Stimulated activated CD8-positive, alpha-beta memory T cell treated with anti-CD3 and anti-CD28 coated beads, Interleukin-4, amount 100 ng/mL, for 24 hours (primary cell): ENCODE data around the gene CCR4.
"Not testable (repeated sequence)": the region's sequence is repeated elsewhere in the genome, so short reads cannot be mapped to it uniquely, and the experiment has no call there.

Source experiments
- DNase-seq: peaks from one replicate; pipeline ENCODE4 v3.0.0-alpha.2; 2020; ENCODE audit warnings: low read depth

The CCR4 gene

DNA sequence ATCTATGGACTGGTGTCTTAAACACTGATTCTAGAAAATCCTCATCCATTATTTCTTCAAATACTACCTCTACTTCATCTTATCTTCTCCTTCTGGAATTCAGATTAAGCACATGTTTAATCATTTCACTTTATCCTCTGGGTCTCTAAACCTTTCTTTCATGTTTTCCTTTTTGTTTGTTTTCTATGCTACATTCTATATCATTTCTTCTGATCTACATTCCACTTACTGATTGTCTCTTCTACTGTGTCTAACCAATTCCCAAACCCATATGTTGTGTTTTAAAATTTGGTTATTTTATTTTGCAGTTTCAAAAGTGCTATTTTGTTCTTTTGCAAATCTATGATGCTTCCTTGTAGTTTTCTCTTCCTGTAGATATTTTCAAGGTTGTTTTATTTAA, 31.7 kb downstream of the CCR4 start:
- no peak for DNase-seq

DNA sequence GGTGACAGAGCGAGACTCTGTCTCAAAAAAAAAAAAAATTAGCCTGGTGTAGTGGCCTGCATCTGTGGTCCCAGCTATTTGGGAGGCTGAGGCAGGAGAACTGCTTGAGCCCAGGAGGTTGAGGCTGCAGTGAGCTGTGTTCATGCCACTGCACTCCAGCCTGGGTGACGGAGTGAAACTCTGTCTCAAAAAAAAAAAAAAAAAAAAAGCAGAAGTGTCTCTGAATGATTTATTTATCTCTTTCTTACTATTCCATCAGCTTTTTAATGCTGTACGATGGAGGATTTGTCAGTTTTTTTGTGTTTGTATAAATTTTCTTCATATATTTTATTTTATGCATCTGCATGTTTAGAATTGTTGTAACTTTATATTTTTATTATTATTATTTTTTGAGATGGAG, 33.5 kb downstream of the CCR4 start:
- DNase-seq, result not testable (repeated sequence)

DNA sequence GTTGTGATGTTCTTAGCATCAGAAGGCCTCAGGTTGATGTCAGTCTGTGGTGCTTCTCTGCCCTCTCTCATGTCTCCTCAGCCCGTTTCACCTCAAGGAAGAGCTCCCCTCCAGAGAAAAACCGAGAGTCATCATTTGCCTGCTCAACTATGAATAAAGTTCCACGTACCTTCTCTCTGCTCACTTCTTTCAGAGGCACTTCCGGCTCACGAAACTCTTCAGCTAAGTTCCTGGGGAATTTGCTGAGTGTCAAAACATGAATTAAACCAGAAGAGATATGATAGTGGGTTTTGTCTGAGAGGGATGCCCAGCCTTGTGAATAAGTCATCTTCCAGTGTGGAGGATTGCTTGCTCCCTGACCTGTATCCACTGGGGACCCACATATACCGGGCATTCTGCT, 37.7 kb downstream of the CCR4 start:
- no peak for DNase-seq

DNA sequence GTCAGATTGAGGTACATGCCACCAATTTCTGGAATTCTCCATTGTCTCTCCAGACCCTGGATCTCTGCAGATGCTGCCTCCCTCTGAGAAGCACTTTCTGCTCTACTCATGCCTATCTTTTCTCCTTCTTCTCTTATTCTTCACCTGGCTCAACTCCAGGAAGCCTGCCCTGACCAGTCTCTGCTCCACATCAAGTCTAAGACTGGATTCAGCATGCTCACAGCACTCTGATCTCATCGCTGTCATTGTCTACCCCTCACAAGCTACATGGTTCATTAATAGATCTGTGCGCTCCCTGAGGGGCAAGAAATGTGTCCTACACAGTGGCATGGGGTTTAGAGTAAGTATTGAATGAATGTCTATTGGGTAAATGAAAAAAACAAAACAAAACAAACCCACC, 38.7 kb downstream of the CCR4 start:
- DNase-seq, result no peak

DNA sequence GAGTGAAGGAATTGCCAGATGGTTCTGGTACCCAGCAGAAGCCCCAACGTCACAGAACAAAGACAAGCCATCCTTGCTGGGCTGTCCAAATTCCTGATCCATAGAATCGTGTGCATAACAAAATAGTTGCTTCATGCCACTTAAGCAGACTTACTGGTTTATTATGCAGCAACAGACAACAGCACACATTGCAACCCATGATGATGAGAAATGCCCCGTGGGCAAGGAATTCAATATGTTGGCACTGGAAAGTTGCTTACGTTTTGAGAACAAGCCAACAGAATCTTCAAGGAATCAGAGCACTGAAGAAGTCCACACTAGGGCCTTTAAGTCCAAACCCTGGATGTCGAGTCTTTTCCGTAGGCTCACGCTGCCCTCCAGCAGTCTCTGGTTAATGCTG, 40.3 kb downstream of the CCR4 start:
- DNase-seq, result no peak

DNA sequence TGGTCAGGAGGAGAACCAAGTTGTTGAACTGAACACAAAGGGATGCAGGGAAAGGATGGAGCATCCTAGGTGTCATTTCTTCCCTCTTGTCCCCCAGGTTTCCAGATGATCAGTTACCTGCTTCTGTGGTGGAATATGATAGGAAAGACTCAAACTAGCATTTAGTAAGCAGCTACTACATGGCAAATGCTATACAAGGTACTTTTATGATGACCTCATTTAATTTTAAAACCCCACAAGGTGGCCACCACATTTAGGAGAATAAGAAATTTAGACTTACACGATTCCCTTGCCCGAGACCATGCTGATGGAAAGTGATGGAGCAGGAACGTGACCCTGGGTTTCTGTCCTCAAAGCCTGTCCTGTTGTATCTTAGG, 40.9 kb downstream of the CCR4 start:
- DNase-seq, result no peak

DNA sequence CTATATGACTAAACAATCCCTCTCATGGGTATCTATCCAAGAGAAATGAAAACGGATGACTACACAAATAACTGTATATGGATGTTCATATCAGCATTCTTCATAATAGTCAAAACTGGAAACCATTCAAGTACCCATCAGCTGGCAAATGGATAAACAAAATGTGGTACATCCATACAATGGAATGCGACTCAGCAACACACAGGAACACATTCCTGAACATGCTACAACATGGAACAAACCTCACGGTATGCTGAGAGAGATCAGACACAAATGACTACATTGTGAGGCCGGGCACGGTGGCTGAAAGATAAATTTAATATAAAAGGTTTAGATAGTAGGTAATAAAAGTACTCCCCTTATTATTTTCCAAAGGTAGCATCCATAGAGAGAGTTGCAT, 42.6 kb downstream of the CCR4 start:
- no peak for DNase-seq

DNA sequence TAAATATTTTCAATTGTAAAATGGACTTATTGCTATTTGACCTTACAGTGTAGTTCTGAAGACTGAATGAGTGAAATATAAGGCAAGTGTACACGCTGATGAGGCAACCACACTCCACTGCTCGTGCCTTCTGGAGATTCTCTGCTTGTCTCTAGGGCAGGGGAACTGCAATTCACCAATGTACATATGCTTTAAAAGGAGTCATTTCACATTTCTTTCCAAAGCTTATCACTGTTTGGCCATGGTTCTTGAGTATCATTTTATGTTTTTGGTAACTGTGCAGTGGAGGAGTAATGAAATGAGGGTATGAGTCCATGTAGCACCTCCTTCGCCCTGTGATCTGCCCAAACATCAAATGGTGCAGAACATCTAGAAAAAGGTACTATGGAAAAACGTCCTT, 43.7 kb downstream of the CCR4 start:
- no peak for DNase-seq

DNA sequence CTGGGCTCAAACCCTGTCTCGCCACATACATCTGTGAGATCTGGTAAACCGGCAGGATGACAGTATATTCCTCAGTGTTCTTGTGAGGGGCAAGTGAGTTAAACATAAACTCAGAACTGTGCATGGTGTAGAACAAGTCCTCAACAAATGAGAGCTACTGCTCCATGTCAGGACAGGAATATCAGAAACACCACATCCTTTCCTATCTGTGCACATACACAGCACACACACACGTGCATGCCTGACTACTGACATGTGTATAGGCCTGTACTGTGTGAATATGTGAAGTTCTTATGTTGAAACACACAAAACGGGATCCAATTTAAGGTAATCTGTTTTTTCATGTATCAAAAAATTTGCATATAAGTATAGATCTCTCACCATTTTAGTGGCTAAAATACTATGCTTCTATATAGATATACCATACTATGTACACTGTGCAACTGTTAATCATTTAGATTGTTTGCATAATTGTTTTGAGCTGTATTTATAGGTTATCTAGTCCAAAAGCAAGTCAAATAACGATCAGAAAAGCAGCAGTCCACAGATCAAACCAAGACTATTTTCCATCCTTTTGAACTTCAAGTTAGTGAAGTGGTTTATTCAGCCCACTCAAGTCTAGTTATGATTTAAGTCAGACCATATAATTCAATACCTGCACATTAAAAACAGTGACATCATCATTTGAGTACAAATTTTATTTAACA, 44.8 kb downstream of the CCR4 start:
- no peak for DNase-seq

DNA sequence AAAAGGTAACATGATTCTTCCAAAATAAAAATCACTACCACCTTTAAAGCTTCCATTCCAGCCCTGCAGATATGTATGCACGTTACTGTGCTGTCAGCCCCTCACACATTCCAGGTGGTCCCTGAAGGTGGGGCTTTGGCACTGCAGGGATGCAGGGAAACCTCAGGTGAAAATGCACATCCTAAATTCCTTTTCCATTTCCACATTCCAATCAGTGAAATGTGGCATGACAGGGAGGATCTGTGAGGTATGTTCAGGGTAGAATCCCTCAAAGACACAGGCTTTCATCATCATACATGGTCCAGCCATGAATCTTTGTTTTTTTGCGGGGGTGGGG, 45.3 kb downstream of the CCR4 start:
- no peak for DNase-seq

DNA sequence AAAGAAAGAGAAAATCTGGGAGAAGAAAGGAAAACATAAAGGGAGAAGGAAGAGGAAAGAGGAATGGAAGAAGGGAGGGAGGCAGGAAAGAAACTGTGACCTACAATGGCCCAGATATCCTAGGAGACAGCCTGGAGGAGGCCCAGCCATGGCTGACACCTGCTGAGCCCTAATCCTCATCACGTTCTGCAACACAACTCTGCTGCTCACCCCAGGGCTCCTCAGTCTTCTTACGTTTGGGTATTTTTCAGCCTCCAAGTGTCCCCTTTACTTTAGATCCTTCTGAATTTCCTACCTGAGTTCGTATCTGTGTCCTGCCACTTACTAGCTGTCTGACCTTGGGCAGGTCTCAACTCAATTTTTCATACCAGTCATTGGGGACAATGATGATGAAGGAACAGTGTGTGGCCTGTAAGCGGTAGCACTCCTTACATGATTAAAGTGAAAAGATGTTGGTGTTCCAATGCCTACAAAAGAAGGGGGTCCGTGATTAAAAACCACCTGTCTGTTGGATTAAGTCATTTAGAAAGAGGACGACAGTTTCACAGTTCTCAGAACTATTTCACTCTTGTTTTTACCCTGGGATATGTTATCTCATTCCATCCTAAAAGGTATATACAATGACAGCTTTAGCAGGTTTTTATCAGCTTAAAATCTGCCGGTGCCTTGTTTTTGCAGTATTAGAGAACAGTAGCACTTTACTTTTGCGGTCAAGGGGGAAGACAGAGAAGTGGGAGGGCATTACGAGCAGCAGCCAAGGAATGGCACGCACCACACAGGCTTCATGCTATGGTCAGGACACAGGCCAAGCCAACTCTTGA, 47.4 kb downstream of the CCR4 start:
- DNase-seq, result no peak

DNA sequence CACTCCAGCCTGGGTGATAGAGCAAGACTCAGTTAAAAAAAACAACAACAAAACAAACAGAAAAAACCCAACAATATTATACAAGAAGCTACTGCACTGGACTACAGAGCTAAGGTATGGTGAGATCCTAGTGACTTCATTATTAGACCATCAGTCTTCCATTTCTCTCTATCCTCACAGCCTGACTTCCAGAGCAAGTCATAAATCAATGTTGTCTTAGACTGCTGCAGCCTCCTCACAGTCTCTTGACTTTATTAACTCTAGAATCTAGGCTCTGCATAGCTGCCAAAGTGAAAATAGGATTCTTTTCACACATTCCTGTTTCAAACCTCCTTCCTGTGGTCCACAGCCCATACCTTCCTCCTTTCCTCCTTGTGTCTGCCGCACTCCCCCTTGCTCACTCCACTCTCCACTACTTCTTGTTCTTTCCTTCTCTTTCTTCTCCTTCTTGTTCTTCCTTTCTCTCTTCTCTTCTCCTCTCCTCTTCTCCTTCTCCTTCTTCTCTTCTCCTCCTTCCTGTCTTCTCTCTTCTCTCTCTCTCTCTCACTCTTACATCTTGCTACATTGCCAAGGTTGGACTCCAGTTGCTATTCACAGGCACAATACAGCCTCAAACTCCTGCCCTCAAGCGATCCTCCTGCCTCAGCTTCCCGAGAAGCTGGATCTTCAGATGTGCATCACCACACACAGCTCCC, 49.4 kb downstream of the CCR4 start:
- DNase-seq, result no peak

DNA sequence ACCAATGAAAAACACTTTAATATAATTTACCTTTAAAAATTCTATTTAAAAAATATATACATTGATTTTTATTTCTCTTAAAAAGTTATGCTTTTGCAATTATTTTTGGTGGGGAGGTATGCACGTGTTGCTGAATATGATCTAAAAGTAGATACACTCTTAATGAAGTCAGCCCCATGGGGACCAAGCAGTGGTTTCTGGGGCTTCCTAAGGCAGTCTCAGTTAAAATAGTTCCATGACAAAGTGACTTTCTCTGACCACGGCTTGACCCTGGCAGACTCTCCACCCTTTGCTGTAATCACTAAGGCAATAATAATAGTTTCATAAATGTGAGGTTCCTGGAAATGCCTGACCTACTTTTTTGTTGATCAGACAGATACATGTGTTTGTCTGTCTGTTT, 50.4 kb downstream of the CCR4 start:
- DNase-seq, result no peak

DNA sequence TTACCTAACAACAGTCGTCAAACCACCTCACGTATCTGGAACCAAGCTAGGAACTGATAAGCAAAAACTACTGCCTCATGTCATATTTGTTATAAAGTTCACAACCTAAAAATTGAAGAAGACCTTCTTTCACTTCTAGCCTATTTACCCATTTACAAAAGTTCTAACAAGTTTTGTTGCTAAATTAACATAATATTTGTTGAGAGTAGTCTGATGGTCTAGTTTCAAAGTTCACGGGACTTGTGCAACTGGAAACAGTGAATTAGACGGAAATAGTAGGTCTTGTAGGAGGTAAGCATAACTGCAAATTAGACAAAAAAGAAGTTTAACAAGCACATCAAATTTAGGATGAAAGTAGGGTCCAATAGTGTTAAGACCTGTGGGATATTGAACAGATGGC, 51.9 kb downstream of the CCR4 start:
- DNase-seq, result no peak

DNA sequence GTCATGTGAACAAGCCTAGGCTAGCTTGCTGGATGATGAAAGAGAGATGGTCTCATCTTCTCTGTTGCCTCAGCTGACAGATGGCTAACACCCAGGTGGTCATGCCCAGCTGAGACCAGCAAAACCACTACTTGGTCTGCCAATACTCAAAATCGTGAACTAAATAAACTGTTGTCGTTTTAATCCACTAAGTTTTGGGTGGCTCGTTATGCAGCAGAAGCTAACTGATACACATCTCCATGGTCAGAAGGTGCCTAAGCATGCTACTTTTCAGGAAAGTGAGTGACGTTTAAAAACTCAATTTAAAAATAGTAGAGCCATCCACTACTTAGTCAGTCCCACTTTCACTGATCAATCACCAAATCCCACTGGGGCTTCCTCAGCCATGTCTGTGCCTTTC, 52.8 kb downstream of the CCR4 start:
- no peak for DNase-seq

DNA sequence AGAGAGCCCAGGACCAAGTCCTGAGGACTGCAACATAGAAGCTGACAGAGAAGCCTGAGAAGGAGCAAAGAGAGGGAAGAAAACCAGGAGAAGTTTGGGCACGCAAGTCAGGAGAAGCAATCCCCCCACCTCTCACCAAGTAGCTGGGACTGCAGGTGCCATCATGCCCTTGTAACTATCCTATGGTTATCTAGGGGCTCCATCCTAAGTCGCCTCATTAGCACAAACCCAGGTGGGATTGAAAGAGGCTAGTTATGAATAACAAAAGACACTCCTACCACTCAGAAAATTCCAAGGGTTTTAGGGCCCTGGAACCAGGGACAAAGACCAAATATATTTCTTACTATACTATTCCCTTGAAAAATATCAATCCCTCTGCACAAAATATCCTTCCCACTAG, 53.5 kb downstream of the CCR4 start:
- no peak for DNase-seq
